HG03520 (cell line): Measurements from ENCODE around the gene BARX2.
A peak's percentile ranks its signal among the peaks of the same experiment; 100 is the strongest.

Experiments used
- ATAC-seq: cut with Tn5 transposase; IDR thresholded peaks from one replicate; pipeline ENCODE4 v1.9.1; 2021; ENCODE audit warnings: mild to moderate bottlenecking, moderate library complexity; ENCODE audit not compliant: unreplicated experiment

The BARX2 gene

DNA sequence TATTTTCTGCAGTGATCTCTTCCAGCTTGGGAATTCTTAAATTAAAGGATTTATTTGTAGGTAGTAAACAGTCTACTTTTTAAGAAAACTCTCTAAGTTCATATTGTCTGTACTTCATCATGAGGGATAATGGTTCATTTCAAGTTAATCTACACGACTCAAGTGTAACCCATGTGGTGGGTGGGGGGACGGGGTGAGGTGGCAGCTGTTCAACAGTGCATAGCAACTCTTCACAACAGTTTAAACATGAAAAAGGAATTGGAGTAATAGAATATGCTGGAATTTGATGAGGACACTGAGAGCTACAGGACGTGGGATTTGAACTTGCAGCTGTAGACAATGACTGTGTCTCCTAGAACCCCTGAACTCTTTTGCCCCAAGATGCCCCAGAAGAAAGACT lies 20.8 kb downstream of the BARX2 start:
- no peak for ATAC-seq

DNA sequence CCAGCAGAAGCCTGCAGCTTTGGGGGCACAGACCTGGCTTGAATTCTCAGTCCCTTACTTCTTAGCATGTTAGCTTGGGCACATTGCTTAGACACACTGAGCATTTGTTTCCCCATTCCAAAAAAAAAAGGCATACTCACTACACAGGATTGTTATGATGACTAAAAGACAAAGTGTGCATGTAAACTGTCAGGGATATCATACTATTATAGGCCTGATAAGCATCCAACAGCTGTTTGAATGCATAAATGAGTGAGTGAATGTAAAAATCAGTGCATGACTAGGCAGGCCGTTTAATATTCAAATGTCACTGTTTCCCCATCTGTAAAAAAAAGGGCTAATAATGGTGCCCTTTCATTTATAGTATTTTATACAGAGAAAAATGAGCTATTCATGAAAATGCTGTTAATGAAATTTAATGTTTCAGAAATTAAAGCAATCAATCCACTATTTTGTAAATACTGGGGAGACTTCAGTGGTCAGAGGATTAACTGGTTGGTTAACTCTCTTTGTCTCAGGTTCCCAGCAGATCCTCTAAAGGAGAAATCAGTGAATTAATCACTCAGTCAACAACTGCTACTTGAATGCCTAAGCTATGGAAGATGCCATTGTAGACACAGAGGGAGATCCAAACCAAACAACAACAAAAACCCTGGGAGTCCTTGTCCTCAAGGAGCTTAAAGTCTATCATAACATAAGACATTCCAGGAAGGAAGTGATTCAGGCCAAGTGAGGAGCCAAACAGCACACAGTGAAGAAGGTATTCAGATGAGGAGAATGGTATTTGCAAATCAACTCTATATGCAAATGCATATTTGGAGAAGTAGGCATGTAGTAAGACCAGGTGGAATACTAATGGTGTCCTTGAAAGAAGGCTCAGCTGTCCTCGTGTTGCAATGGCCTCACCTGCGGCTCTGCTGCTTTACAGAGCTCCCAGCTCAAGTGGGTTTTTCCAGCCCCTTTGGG lies 26.8 kb downstream of the BARX2 start:
- no peak for ATAC-seq

DNA sequence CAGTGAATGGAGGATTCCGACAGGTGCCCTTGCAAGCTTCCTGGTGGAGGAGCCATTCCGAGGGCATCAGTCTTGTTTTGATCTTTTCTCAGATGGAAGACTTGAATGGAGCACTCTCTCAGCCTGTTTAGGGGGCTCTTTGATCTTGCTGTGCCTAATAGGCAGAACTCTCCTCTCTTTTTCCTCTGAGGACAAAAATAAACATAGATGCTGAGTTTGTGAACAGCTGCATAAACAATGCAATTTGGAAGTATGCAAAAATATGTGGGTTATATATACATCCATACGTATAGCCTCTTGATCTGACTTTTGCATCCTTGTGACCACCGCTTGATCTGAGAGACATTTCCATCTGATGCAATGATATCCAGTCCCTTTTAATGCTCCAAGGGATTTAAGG lies 29.1 kb downstream of the BARX2 start:
- no peak for ATAC-seq

DNA sequence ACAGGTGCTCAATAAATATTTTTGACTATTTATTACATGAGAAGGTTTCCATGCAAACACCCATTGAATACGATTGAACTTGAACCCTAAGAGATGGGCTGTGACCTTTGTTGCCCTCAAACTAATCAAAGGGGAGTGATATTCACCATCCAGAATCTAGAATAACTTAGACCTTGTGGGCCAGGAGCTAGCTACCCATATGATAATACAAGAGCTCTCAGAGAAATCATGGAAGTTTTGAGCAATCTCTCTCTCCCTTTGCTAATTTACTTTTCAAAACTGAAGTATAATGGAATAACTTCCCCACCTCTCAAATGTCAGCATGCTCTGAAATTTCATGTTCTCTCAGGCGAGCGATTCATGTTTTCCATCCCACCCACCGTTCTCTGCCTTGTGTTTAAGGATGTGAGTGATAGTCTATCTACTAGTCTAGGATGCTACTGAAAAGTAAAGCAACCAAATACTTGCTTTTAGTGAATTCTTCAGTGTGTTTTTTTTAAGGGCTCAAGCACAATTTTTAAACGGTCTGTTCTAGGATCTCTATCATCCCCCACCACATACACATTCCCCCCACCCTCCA lies 33.3 kb downstream of the BARX2 start:
- no peak for ATAC-seq

DNA sequence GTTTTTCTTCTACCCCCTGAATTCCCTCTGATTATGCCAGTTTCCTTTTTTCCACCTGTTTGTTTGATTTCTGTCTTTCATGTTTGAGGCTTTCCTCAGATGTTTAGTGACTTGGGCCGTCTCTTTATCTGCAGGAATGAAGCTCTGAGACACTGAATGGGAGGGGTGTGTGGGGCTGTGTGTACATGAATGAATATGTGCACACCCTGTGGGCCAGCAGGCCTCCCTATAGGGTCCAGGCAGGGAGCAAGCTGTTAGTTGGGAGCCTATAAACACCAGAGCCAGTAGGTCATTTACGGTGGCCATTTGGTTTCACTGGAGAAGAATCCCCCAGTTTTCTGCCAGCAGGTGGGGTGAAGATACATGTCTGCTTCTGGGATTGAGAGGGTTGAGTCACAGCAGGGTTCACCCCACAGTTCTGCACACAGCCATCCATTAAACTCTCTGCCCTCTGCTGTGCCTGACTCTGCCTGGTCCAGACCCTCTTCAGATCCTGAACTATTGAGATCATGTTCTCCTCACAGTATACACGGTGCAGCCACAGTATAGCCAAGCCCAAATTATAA lies 34.8 kb downstream of the BARX2 start:
- ATAC-seq = no peak

DNA sequence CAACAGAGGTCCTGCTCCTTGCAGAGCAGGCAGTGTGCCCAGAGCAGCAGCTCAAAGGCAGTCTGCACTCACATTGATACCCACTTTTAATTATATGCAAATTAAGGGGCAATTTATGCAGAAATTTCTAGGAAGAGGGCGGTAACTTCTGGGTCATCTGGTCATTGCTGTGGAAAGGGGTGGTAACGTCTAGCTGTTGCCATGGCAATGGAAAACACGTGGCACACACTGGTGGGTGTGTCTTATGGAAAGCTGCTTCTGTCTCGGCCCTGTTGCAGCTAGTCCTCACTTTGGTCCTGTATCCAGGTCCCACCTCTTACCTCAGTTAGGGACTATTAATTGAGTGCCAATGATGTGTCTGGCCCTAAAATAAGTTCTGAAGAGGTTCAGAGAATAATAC lies 36.8 kb downstream of the BARX2 start:
- no peak for ATAC-seq

DNA sequence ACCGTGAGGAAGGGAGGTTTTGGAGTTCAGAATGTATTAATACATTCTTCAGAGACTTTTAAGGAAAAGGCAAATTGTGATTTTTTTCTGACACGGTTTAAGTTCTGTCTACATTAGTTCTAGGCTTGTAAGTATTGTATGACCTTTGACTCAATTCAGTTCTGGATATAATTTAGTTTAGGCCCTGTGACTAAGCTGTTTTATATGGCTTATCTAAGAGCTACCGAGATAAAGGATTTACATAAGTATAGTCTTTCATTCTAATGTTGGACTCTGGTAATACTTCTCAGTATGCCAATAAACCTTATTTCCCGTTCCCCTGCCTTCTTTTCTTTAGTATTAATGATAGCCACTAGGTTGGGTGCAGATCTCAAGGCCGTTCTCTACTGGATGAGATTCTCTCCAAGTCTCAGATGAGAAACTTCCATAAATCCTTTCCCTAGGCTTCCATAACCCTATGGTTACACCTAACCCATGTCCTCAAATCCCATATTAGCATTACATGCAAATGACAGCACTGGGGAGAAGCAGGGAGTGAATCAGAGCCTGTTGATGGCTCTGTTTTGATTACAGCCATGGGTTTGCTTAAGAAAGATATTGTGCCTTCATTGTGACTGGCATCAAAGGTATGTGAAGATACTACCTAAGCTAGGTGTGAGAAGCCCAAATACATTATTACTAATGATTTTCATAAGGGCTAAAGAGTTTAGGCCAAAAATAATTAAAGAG lies 38.7 kb downstream of the BARX2 start:
- ATAC-seq = no peak

DNA sequence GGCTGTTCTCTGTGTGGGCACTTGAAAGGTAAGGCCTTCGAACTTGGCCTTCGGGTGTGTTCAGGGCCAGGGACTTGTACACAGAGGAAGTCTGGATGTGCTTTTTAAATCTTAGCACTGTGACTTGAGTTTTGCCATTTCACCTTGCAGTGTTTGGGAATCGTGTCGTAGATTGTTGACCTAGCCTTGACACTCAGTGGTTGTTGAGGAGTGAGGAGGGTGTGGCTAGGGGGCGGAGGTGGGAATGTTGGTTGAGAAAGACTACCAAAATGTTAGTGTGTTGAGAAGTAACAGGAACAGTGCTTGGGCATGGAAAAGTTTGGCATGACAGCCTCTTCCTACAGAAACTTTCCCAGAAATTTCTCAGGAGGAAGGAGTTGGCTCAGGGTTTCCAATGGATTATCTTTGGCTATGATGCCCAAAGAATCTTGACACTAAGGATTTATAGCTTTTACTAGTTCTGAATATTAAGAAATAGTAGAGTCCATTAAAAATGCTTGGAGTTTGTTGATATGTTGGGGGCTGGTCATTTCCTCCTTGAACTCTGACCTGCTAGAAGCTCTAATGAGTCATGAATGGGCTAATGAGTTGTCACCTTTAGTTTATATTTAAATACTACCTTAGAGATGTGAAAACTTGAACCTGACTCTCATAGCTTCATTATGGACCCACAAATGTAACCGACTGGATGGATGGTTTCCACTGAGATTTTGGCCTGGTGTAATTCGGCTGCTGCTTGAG lies 40.6 kb downstream of the BARX2 start:
- ATAC-seq = no peak

DNA sequence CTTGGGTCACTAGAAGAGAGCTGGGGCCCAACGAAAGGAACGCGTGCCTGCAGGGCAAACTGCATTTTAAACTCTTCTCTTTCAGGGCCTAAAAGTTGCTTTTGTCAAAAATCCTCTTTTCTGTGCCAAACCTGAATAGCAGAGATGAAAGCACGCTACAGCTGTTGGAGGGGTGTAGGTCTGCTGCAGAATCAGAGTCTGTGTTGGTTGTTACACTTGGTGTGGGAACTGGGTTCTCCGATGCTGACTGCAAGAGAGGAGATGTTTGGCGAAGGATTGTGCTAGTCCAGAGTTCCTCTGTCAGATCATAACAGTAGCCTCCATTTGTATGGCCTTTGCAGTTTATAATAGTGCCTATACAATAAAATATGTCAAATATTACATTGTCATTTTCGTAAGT lies 41.8 kb downstream of the BARX2 start:
- peak; percentile 16 for ATAC-seq

DNA sequence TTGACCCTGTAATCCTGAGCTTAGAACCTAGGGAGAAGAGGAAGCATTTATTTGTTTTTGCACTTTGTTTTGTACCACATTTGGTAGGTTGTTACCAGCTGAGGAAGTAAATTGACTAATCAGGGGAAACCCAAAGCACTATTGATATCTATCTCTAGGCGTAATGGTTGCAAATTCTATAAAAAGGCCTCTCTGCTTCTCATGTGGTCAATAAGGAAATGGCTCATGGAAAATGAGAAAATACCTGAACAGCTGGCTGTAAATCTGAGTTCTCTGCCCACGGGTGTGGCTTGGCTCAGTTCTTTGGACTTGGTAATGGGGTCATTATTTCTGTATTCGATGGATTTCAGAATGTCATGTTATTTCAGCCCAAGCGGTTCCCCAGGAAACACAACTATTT lies 42.4 kb downstream of the BARX2 start:
- ATAC-seq = peak; percentile 92

DNA sequence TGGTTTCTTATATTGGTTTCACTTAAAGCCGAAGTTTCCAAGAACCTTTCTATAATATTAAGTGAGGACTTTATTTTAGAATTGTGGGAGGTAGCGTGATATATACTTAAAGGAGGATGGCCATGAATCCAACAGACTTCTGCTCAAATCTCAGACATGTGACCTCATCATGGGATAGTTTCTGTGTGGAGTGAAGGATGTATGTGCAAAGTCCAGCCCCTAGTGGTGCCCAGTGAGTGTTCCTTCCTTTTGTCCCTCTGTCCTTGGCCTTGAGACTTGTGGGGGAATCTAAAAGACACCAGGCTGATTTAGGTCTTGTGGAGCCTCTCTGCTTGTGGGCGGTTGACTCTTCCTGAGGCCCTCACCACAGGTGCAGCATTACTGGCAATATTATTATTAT lies 43.7 kb downstream of the BARX2 start:
- no peak for ATAC-seq

DNA sequence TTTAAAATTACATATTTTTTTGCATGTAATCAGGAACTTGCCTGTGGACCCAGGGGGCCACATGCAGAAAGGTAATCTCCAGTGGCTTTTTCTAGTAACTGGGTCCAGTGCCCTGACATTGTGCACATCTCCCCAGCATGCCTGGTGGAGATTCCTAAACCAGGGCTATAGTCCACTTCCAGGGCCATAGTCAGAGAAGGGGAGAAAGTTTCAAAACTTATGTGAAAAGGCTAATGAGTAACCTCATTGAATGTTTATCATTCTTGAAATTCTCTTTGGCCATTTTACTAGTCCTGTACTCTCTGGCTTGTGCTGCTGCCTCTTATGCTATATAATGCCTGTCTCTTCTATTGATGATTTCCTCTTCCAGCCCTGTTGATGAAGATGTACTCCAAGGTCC lies 47.8 kb downstream of the BARX2 start:
- no peak for ATAC-seq

DNA sequence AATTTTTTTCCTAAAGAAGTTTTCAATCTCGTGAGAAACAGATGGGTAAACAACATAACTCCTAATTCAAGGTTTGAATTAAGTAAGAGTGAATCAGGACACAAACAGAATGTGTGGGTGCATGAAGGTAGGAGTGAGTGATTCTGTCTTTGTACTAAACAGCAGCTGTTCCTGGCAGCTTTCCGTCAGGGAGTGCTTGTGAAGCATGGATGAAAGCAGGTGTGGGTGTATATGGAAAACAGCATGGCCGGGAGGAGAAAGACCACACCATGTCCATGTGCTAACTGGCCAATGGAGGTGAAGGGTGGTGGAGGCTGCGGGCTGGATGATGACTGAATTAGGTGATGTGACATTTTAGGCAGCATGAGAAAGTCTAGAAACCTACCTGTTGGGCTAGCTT lies 49.6 kb downstream of the BARX2 start:
- no peak for ATAC-seq

DNA sequence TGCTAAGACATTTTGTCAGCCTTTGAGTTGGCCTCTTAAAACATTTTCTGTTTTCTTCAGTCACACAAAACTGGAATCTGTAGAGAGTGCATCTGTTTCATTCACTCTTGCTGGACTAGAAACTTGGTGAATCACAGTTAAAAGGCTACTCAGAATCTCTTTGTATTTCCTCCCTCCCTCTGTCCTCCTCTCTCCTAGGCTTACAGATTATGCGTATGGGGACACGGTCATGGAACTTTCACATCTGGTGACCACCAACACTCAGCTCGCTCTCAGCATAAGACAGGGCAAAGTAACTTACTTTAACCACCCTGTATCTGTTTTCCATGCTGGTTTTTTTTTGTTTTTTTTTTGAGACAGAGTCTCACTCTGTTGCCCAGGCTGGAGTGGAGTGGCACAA lies 50.4 kb downstream of the BARX2 start:
- no peak for ATAC-seq

DNA sequence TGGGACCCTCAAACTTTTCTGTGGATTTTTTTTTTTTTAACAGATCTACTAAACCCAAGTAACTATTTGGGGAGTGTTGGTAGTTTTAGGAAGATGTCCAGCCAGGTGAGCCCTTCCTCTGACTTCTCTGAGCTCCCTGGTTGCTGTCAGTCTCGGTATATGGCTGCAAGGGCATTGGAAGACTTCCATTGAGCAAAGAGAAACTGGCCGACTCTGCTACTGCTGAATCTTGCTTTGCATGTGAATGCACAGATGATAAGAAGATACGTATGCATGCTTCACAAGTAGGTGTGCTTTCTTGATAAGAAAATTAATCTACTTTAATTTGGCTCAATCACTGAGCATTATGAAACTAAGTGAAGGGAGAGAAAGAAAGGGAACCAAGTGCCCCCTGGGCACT lies 51.1 kb downstream of the BARX2 start:
- ATAC-seq = no peak

DNA sequence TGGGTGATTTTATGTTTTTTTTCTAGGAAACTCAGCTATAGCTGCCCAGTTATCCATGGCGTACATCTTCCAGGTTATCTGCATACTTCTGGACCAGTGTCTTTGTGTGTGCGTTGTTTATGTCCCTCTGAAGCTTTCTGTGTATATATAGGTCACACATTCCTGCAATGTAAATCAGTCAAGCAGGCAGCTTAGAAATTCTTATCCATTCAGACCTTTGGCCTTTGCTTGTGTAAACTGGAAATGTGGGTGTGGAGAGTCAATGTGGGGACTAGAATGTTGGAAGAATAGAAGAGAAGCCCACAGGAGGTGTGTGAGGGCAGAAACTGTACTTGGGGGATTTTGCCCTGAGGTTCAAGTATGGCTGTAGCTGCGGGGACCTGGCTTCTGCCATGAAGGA lies 51.7 kb downstream of the BARX2 start:
- ATAC-seq = no peak

DNA sequence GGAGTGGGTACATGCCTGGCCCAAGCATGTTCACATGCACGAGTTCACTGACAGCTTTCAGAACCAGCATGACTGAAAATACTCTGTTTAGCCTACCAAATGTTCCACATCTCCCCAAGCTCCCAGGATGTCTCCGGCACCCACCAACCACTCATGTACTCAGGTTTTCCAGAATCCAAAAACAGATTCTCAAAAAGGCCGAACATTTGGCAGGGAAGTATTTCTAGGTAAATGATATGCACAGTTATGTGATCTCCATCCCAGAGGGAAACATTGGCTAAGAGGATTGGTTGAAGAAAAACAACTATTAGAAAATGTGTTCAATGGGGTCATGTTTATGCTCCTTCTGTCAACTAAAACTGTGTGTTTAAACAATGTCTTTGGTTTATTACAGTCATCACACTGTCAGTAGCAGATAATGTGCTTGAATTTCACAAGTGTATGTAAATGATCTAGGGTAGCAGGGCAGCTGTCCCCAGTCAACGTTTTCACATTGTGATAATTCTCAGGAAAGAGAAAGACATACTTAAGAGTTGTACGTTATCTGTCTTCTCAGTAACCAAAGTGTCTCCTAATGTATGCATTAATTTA lies 52.3 kb downstream of the BARX2 start:
- ATAC-seq = no peak

DNA sequence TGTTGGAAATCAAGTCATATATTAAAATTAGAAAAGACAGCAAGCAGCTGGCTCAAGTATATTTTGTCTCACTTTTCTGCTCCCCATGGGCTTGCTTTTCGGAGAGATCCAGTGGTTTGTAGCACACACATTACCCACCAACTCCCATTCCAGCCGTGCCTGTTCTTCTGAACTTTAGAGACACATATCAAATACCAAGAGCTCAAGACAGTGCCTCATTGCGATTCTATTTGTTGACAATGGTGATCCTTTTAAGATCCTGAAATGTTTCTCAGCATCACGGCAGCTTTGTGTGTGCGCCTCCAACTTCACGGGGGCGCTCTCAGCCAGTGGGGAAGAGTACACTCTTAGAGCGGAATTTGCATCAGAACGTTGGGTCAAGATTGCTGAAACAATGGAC lies 52.9 kb downstream of the BARX2 start:
- no peak for ATAC-seq

DNA sequence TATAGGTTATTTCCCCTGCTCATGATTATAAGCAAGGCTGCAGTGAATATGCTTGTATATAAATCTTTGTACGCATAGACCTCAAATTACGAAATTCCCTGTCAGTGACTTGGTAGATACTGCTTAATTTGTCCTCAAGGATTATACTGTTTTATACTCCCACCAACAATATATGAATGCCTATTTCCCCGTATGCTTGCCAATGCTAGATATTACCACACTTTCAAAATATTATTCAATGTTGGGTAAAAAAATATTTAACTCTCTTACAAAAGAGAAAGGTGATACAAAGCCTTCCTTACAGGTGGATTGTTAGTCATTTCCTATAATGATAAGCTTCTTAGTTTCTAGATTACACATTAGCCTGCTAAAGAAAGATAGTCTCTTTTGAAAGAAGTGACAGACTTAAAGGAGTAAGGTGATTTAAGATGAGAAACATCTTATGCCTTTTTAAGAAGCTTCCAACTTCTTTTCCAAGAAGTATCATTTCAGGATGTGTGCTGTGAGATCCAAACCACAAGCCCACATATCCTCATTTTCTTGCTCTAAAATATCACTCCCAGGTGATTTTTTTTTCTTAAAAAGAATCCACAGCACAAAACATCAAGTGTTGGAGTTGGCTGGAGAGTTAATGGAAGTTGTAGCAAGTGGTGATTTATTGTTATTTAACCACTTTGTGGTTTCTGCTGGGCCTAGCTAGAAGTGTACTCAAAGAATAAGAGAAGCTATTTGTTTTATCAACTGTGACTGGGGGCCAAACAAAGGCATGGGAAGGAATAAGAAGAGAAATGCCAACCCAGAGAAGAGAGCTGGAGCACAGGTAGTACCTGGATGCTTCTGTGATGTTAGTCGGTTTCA lies 59.2 kb downstream of the BARX2 start:
- ATAC-seq = no peak
